ENCODE measurements around the gene DECR2. TPM values are rescaled to one million over a fixed set of nuclear protein-coding genes. Genes with fewer than 3 reads are reported as not detected.

The DECR2 gene
- total and polyA plus RNA-seq, 2 of the 13 experiments (the other 11 are each of a cell fraction or from before 2014, with no cell fraction given) = 36.3 to 44.6 TPM

DNA sequence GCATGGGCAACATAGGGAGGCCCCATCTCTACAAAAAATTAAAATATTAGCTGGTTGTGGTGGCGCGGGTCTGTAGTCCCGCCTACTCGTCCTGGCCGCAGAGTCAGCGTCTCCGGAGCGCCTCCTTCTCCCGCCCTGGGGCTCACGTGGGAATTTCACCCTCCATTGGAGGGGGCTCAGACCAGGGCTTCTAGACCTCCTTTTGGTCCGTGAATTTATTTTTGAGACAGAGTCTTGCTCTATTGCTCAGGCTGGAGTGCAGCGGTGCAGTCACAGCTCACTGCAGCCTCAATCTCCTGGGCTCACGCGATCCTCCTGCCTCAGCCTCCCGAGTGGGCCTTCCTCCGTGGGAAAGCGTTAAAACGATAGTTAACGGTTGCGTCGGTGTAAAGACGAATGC is 5.1 kb upstream of the DECR2 start (continued):
- TF ChIP-seq NR2C2 (CRISPR knock-in tag; IDR thresholded peaks at IDR 0.05; ENCODE audit: borderline replicate concordance) = no peak
- no peak for TF ChIP-seq ZMYM4 (CRISPR knock-in tag; IDR thresholded peaks at IDR 0.05)
- no peak for TF ChIP-seq MAFK (conservative IDR thresholded peaks at IDR 0.05 in 1 of 2, IDR thresholded peaks at IDR 0.05 in 1 of 2; ENCODE audit: low read length in 2 of 2)
- no peak for TF ChIP-seq KAT2B (IDR thresholded peaks at IDR 0.05; ENCODE audit: borderline replicate concordance, low read depth, low read length)
- no peak for TF ChIP-seq SMAD1 (CRISPR knock-in tag; IDR thresholded peaks at IDR 0.05; ENCODE audit: borderline replicate concordance, low read depth)
- no peak for TF ChIP-seq FOXJ3 (CRISPR knock-in tag; IDR thresholded peaks at IDR 0.05; ENCODE audit: borderline replicate concordance)
- no peak for TF ChIP-seq MIXL1 (CRISPR knock-in tag; IDR thresholded peaks at IDR 0.05)
- no peak for TF ChIP-seq JDP2 (CRISPR knock-in tag; IDR thresholded peaks at IDR 0.05; ENCODE audit: borderline replicate concordance)
- TF ChIP-seq ZNF83 (CRISPR knock-in tag; IDR thresholded peaks at IDR 0.05; ENCODE audit: borderline replicate concordance) = no peak
- no peak for TF ChIP-seq RXRB (CRISPR knock-in tag; IDR thresholded peaks at IDR 0.05; ENCODE audit: borderline replicate concordance)
- TF ChIP-seq PAX8 (CRISPR knock-in tag; IDR thresholded peaks at IDR 0.05; ENCODE audit: borderline replicate concordance) = no peak
- TF ChIP-seq ZNF512 (CRISPR knock-in tag; IDR thresholded peaks at IDR 0.05) = no peak
- no peak for TF ChIP-seq BCL6 (CRISPR knock-in tag; IDR thresholded peaks at IDR 0.05)
- TF ChIP-seq EEA1 (CRISPR knock-in tag; IDR thresholded peaks at IDR 0.05; ENCODE audit: borderline replicate concordance) = no peak
- no peak for TF ChIP-seq ZNF563 (CRISPR knock-in tag; IDR thresholded peaks at IDR 0.05)
- TF ChIP-seq, protein P1, sequence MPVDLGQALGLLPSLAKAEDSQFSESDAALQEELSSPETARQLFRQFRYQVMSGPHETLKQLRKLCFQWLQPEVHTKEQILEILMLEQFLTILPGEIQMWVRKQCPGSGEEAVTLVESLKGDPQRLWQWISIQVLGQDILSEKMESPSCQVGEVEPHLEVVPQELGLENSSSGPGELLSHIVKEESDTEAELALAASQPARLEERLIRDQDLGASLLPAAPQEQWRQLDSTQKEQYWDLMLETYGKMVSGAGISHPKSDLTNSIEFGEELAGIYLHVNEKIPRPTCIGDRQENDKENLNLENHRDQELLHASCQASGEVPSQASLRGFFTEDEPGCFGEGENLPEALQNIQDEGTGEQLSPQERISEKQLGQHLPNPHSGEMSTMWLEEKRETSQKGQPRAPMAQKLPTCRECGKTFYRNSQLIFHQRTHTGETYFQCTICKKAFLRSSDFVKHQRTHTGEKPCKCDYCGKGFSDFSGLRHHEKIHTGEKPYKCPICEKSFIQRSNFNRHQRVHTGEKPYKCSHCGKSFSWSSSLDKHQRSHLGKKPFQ (CRISPR knock-in tag; IDR thresholded peaks at IDR 0.05; ENCODE audit: insufficient replicate concordance) = no peak
- no peak for TF ChIP-seq ZNF337 (CRISPR knock-in tag; IDR thresholded peaks at IDR 0.05; ENCODE audit: borderline replicate concordance, low read depth)
- no peak for TF ChIP-seq ADNP (CRISPR knock-in tag; IDR thresholded peaks at IDR 0.05)
- TF ChIP-seq HOXA9 (CRISPR knock-in tag; IDR thresholded peaks at IDR 0.05; ENCODE audit: borderline replicate concordance) = no peak
- TF ChIP-seq EP300 (IDR thresholded peaks at IDR 0.05; ENCODE audit: low read depth in 2 of 2, low read length in 2 of 2) = no peak
- no peak for TF ChIP-seq EP300 (CRISPR knock-in tag; IDR thresholded peaks at IDR 0.05; ENCODE audit: borderline replicate concordance)
- TF ChIP-seq ARNT (IDR thresholded peaks at IDR 0.05) = no peak
- no peak for TF ChIP-seq ZNF121 (CRISPR knock-in tag; IDR thresholded peaks at IDR 0.05)
- TF ChIP-seq, protein P2, sequence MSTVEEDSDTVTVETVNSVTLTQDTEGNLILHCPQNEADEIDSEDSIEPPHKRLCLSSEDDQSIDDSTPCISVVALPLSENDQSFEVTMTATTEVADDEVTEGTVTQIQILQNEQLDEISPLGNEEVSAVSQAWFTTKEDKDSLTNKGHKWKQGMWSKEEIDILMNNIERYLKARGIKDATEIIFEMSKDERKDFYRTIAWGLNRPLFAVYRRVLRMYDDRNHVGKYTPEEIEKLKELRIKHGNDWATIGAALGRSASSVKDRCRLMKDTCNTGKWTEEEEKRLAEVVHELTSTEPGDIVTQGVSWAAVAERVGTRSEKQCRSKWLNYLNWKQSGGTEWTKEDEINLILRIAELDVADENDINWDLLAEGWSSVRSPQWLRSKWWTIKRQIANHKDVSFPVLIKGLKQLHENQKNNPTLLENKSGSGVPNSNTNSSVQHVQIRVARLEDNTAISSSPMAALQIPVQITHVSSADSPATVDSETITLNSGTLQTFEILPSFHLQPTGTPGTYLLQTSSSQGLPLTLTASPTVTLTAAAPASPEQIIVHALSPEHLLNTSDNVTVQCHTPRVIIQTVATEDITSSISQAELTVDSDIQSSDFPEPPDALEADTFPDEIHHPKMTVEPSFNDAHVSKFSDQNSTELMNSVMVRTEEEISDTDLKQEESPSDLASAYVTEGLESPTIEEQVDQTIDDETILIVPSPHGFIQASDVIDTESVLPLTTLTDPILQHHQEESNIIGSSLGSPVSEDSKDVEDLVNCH (CRISPR knock-in tag; IDR thresholded peaks at IDR 0.05) = no peak
- no peak for TF ChIP-seq NFYB (CRISPR knock-in tag; IDR thresholded peaks at IDR 0.05)

Measured in HepG2 (cell line).